Kidney (tissue), 14 donors: ENCODE results near the gene HTR3B. TPM values are rescaled to one million over a fixed set of nuclear protein-coding genes. Genes with fewer than 3 reads are reported as not detected.
"Not testable (repeated sequence)": the region's sequence is repeated elsewhere in the genome, so short reads cannot be mapped to it uniquely, and the experiment has no call there.

ENCODE experiments used
- DNase-seq, 5 donors: peaks; one replicate each; pipeline ENCODE4 v3.0.0-alpha.2; 2013 to 2020
- FAIRE-seq: peaks from 2 replicates; lab custom pipeline; 2012; peaks lifted over from hg19 to GRCh38; lab: Jason Lieb, UNC
- H3K27ac ChIP-seq, 2 donors: one replicate each; pipeline ENCODE4 v1.7.0; 2013; ENCODE audit warnings: low read depth in 2 of 2, low read length in 2 of 2, inconsistent platforms in 1 of 2
- H3K27me3 ChIP-seq: one replicate; pipeline ENCODE4 v1.7.1; 2013; ENCODE audit warnings: low read length, inconsistent platforms; ENCODE audit not compliant: control insufficient read depth, insufficient read depth
- H3K36me3 ChIP-seq, 3 donors: one replicate each; pipeline versions ENCODE4 v1.7.0 to v1.7.1; 2013; ENCODE audit warnings: low read length in 3 of 3, control low read depth in 1 of 3, inconsistent platforms in 1 of 3; ENCODE audit not compliant: insufficient read depth in 3 of 3, control insufficient read depth in 2 of 3
- H3K4me1 ChIP-seq, 3 donors: one replicate each; pipeline versions ENCODE4 v1.7.0 to v1.7.1; 2013; ENCODE audit warnings: low read length in 3 of 3, inconsistent platforms in 1 of 3, low read depth in 1 of 3; ENCODE audit not compliant: control insufficient read depth in 2 of 3, insufficient read depth in 2 of 3
- H3K4me3 ChIP-seq, 3 donors: one replicate each; pipeline versions ENCODE4 v1.7.0 to v1.8.1; 2013; ENCODE audit warnings: low read length in 3 of 3, control low read depth in 1 of 3, inconsistent platforms in 1 of 3
- H3K9ac ChIP-seq, 3 donors: one replicate each; pipeline versions ENCODE4 v1.7.0 to v1.7.1; 2013; ENCODE audit warnings: low read length in 3 of 3, control low read depth in 1 of 3, inconsistent platforms in 1 of 3
- H3K9me3 ChIP-seq, 3 donors: one replicate each; pipeline versions ENCODE4 v1.7.0 to v1.7.1; 2013; ENCODE audit warnings: low read length in 3 of 3, control low read depth in 1 of 3, inconsistent platforms in 1 of 3; ENCODE audit not compliant: control insufficient read depth in 2 of 3, insufficient read depth in 1 of 3
- intact Hi-C: fragments of 100-400 bp; cut with DNase I; formaldehyde crosslinking; loops from one replicate; pipeline ENCODE4 v1.11.1; 2022
- polyA plus RNA-seq: library from polyadenylated mRNA; stranded (reverse); fragments of 350-450 nt; fragmentation: Illumina TruSeq; extraction: RNeasy Lipid Tissue Mini Kit (QIAGEN cat#74804); gene quantifications from one replicate; pipeline ENCODE4 v1.2.3, GENCODE V29; 2014; ENCODE audit warnings: low read depth, low replicate concordance; ENCODE audit not compliant: insufficient read depth
- total RNA-seq: library from RNA; stranded (reverse); fragmentation: NEBNext Ultra II Directional; extraction: Animal tissue kit (Norgen Biotek cat#: 25700); gene quantifications from one replicate; pipeline ENCODE4 v1.2.1, GENCODE V29; 2021
- TF ChIP-seq, protein P1 (sequence below): IDR thresholded peaks from 3 replicates; pipeline ENCODE4 v1.5.1; 2012; ENCODE audit warnings: mild to moderate bottlenecking, moderate library complexity, borderline replicate concordance; ENCODE audit not compliant: insufficient read depth; ENCODE audit errors: extremely low read depth
- donor health status: control.
- donor health status: control.
- donor health status: control.
- donor health status: control.
- donor health status: control.
- donor health status: DM: yes; HTN: yes; CAD: no.
- donor health status: Normal renal cell carcinoma (clear cell type).

Gene HTR3B
- total and polyA plus RNA-seq, 2 donors from 2014 or later: 0.16 TPM; not detected in 1

DNA sequence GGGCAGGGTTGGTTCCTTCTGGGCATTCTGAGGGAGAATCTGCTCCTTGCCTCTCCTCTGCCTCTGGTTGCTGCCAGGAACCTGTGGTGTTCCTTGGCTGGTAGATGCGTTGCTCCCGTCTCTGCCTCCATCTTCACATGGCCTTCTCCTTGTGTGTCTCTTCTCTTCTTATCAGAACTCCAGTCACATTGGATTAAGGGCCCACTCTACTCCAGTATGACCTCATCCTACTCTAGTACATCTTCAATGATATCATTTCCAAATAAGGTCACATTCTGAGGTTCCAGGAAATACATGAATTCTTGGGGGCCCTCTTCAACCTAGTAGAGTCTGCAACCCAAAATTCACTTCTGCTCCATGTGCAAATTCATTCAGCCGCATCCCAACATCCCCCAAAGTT is 33.3 kb downstream of the HTR3B start:
- no peak for FAIRE-seq
- TF ChIP-seq, protein P1, sequence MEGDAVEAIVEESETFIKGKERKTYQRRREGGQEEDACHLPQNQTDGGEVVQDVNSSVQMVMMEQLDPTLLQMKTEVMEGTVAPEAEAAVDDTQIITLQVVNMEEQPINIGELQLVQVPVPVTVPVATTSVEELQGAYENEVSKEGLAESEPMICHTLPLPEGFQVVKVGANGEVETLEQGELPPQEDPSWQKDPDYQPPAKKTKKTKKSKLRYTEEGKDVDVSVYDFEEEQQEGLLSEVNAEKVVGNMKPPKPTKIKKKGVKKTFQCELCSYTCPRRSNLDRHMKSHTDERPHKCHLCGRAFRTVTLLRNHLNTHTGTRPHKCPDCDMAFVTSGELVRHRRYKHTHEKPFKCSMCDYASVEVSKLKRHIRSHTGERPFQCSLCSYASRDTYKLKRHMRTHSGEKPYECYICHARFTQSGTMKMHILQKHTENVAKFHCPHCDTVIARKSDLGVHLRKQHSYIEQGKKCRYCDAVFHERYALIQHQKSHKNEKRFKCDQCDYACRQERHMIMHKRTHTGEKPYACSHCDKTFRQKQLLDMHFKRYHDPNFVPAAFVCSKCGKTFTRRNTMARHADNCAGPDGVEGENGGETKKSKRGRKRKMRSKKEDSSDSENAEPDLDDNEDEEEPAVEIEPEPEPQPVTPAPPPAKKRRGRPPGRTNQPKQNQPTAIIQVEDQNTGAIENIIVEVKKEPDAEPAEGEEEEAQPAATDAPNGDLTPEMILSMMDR: no peak
- Histone ChIP-seq H3K9me3 (no peaks in the 10 kb centered on the region), H3K9ac (no peak overlapping the region), H3K36me3 (no peaks in the 10 kb centered on the region), H3K27ac (no peak overlapping the region), H3K27me3 (no peaks in the 10 kb centered on the region), H3K4me1 (no peaks in the 10 kb centered on the region), H3K4me3 (no peak overlapping the region)
- no peak for DNase-seq
- intact Hi-C loops: no loop called here

GRCh38 chr11:113942256-113942655 is 37.7 kb downstream of the HTR3B start:
- Histone ChIP-seq H3K27me3 (no peaks in the 10 kb centered on the region), H3K4me1 (no peaks in the 10 kb centered on the region), H3K9me3 (no peaks in the 10 kb centered on the region), H3K36me3 (no peaks in the 10 kb centered on the region), H3K9ac (no peak overlapping the region), H3K27ac (no peak overlapping the region), H3K4me3 (no peak overlapping the region)
- intact Hi-C loops: no loop called here
- DNase-seq (no peak), FAIRE-seq (no peak)
- TF ChIP-seq, protein P1: no peak

DNA sequence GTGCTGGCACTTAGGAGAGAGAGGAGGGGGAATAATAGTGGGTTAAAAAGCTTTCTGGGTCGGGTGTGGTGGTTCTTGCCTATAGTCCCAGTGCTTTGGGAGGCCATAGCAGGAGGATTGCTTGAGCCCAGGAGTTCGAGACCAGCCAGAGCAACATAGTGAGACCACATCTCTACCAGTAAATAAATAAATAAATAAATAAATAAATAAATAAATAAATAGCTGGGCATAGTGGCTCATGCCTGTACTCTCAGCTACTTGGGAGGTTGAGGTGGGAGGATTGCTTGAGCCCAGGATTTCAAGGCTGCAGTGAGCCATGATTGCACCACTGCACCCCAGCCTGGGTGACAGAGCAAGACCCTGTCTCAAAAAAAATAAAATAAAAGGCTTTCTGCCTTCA is 41.6 kb downstream of the HTR3B start:
- H3K27me3 ChIP-seq, H3K4me1 ChIP-seq, H3K9me3 ChIP-seq, H3K27ac ChIP-seq, DNase-seq, H3K9ac ChIP-seq, H3K36me3 ChIP-seq, FAIRE-seq, intact Hi-C loops, H3K4me3 ChIP-seq: not testable (repeated sequence)

GRCh38 chr11:113947994-113948393 is 43.4 kb downstream of the HTR3B start:
- Histone ChIP-seq H3K27me3 (peaks cover 3% of the 10 kb centered on the region), H3K9me3 (no peaks in the 10 kb centered on the region), H3K9ac (no peak overlapping the region), H3K27ac (no peak overlapping the region), H3K4me1 (no peaks in the 10 kb centered on the region), H3K36me3 (no peaks in the 10 kb centered on the region), H3K4me3 (no peak overlapping the region)
- TF ChIP-seq, protein P1: no peak
- DNase-seq (peak in 2 of 5 donors; percentile 15 to 37), FAIRE-seq (no peak)
- intact Hi-C loops: no loop called here
